Tongue (tissue), 2 donors: ENCODE results near the gene TPPP2. TPM values are rescaled to one million over a fixed set of nuclear protein-coding genes. Genes with fewer than 3 reads are reported as not detected.

Experiments used
- DNase-seq: peaks from one replicate; pipeline ENCODE4 v3.0.0-alpha.2; 2015
- total RNA-seq: library from RNA; depleted of rRNA; stranded (reverse); fragments of >200 nt; gene quantifications from one replicate; pipeline ENCODE4 v1.2.3, GENCODE V29; 2014

Gene TPPP2
- total RNA-seq, 1 donor from 2014 or later, result not detected

- no peak for DNase-seq
Measured at GRCh38 chr14:21077672-21078071, 47.7 kb downstream of the TPPP2 start.

DNA sequence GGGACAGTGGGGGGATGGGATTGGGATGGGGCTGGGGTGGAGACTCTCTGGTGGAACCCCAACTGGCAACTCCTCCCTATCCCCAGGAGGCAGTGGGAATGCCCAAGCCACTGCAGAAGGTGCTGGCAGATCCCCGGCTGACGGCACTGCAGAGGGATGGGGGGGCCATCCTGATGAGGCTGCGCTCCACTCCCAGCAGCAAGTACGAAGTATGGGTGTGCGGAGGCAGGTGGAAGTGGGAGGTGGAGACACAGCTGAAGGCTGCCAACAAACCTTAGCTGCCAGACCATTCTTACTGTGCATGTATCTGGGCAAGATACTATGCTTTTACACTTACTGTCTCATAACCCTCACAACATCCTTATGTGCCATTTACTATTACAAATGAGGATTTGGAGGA lies 48.3 kb downstream of the TPPP2 start:
- DNase-seq, result no peak

- no peak for DNase-seq
Measured at GRCh38 chr14:21078726-21079125, 48.7 kb downstream of the TPPP2 start.

DNA sequence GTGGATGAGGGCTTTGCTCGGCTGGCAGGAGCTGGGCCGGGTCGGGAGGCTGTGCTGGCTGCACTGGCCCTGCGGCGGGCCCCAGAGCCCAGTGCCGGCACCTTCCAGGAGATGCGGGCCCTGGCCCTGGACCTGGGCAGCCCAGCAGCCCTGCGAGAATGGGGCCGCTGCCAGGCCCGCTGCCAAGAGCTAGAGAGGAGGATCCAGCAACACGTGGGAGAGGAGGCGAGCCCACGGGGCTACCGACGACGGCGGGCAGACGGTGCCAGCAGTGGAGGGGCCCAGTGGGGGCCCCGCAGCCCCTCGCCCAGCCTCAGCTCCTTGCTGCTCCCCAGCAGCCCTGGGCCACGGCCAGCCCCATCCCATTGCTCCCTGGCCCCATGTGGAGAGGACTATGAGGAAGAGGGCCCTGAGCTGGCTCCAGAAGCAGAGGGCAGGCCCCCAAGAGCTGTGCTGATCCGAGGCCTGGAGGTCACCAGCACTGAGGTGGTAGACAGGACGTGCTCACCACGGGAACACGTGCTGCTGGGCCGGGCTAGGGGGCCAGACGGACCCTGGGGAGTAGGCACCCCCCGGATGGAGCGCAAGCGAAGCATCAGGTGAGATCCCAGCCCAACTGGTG lies 51.6 kb downstream of the TPPP2 start:
- no peak for DNase-seq

Other genes starting within 250 kb of the TPPP2 start
- 3.1 TPM for gene RNASE6, start 248.9 kb upstream of the TPPP2 start, total RNA-seq
- gene RNASE1, start 227.4 kb upstream of the TPPP2 start, total RNA-seq, result 38.5 TPM
- not detected for gene RNASE3, start 138.8 kb upstream of the TPPP2 start, total RNA-seq
- 0.82 TPM for gene RNASE2, start 74.7 kb upstream of the TPPP2 start, total RNA-seq
- 57.3 TPM for gene METTL17, start 40.2 kb upstream of the TPPP2 start, total RNA-seq
- 5.6 TPM for gene SLC39A2, start 30.9 kb upstream of the TPPP2 start, total RNA-seq
- 230 TPM for gene NDRG2, start 5.2 kb upstream of the TPPP2 start, total RNA-seq
- gene RNASE13, start 4.6 kb downstream of the TPPP2 start, total RNA-seq, result not detected
- 1.2 TPM for gene RNASE7, start 12.1 kb downstream of the TPPP2 start, total RNA-seq
- gene RNASE8, start 27.6 kb downstream of the TPPP2 start, total RNA-seq, result not detected
- gene ARHGEF40, start 40.1 kb downstream of the TPPP2 start, total RNA-seq, result 79.2 TPM
- gene ZNF219, start 68.4 kb downstream of the TPPP2 start, total RNA-seq, result 15.1 TPM
- not detected for gene TMEM253, start 70.8 kb downstream of the TPPP2 start, total RNA-seq
- gene OR5AU1, start 125.8 kb downstream of the TPPP2 start, total RNA-seq, result not detected
- 509 TPM for gene HNRNPC, start 239.2 kb downstream of the TPPP2 start, total RNA-seq
- 0.41 TPM for gene RPGRIP1, start 249.9 kb downstream of the TPPP2 start, total RNA-seq